ENCODE measurements around the gene DHRSX. TPM values are rescaled to one million over a fixed set of nuclear protein-coding genes. Genes with fewer than 3 reads are reported as not detected.
A peak's percentile ranks its signal among the peaks of the same experiment; 100 is the strongest.

Gene DHRSX
- total and polyA plus RNA-seq, 9 of the 15 experiments (the other 6 are each of a cell fraction or from before 2014, with no cell fraction given): 0.59 to 11.0 (median 6.2) TPM

GRCh38 chrX:2188330-2188792, 312.4 kb downstream of the DHRSX start (continued):
- peak; percentile 28; the same call in 1 of the 2 replicates for TF ChIP-seq C11orf30 (IDR thresholded peaks at IDR 0.05; ENCODE audit: low read depth)
- TF ChIP-seq, protein P1, sequence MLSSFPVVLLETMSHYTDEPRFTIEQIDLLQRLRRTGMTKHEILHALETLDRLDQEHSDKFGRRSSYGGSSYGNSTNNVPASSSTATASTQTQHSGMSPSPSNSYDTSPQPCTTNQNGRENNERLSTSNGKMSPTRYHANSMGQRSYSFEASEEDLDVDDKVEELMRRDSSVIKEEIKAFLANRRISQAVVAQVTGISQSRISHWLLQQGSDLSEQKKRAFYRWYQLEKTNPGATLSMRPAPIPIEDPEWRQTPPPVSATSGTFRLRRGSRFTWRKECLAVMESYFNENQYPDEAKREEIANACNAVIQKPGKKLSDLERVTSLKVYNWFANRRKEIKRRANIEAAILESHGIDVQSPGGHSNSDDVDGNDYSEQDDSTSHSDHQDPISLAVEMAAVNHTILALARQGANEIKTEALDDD (IDR thresholded peaks at IDR 0.05): no peak
- TF ChIP-seq JUND (IDR thresholded peaks at IDR 0.05; ENCODE audit: borderline replicate concordance, low read depth, low read length): no peak
- peak; percentile 24; the same call in 1 of the 3 replicates for TF ChIP-seq JUND (tag; IDR thresholded peaks at IDR 0.05; ENCODE audit: borderline replicate concordance, low read depth, low read length)
- TF ChIP-seq, protein P2, sequence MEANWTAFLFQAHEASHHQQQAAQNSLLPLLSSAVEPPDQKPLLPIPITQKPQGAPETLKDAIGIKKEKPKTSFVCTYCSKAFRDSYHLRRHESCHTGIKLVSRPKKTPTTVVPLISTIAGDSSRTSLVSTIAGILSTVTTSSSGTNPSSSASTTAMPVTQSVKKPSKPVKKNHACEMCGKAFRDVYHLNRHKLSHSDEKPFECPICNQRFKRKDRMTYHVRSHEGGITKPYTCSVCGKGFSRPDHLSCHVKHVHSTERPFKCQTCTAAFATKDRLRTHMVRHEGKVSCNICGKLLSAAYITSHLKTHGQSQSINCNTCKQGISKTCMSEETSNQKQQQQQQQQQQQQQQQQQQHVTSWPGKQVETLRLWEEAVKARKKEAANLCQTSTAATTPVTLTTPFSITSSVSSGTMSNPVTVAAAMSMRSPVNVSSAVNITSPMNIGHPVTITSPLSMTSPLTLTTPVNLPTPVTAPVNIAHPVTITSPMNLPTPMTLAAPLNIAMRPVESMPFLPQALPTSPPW (CRISPR knock-in tag; IDR thresholded peaks at IDR 0.05): peak; percentile 48; the same call in 1 of the 2 replicates
- TF ChIP-seq, protein P3, sequence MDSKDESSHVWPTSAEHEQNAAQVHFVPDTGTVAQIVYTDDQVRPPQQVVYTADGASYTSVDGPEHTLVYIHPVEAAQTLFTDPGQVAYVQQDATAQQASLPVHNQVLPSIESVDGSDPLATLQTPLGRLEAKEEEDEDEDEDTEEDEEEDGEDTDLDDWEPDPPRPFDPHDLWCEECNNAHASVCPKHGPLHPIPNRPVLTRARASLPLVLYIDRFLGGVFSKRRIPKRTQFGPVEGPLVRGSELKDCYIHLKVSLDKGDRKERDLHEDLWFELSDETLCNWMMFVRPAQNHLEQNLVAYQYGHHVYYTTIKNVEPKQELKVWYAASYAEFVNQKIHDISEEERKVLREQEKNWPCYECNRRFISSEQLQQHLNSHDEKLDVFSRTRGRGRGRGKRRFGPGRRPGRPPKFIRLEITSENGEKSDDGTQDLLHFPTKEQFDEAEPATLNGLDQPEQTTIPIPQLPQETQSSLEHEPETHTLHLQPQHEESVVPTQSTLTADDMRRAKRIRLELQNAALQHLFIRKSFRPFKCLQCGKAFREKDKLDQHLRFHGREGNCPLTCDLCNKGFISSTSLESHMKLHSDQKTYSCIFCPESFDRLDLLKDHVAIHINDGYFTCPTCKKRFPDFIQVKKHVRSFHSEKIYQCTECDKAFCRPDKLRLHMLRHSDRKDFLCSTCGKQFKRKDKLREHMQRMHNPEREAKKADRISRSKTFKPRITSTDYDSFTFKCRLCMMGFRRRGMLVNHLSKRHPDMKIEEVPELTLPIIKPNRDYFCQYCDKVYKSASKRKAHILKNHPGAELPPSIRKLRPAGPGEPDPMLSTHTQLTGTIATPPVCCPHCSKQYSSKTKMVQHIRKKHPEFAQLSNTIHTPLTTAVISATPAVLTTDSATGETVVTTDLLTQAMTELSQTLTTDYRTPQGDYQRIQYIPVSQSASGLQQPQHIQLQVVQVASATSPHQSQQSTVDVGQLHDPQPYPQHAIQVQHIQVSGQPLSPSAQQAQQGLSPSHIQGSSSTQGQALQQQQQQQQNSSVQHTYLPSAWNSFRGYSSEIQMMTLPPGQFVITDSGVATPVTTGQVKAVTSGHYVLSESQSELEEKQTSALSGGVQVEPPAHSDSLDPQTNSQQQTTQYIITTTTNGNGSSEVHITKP (IDR thresholded peaks at IDR 0.05; ENCODE audit: partially characterized antibody): peak; percentile 36
- TF ChIP-seq DPF2 (IDR thresholded peaks at IDR 0.05): peak; percentile 65
- peak; percentile 88 for TF ChIP-seq MEIS2 (IDR thresholded peaks at IDR 0.05; ENCODE audit: partially characterized antibody)
- no peak for TF ChIP-seq STAT6 (CRISPR knock-in tag; IDR thresholded peaks at IDR 0.05)
- TF ChIP-seq ZC3H8 (IDR thresholded peaks at IDR 0.05): no peak
- peak; percentile 48; the same call in 1 of the 2 replicates for TF ChIP-seq SMARCA4 (IDR thresholded peaks at IDR 0.05)
- 0 out of 2 replicates have a peak, but pooled peaks have one; percentile 23 for TF ChIP-seq EGR1 (conservative IDR thresholded peaks at IDR 0.05)
- peak; percentile 34; the same call in 1 of the 2 replicates for TF ChIP-seq CBFA2T3 (IDR thresholded peaks at IDR 0.05)
